SK-N-MC (cell line): ENCODE results near the gene KCNQ1.
A peak's percentile ranks its signal among the peaks of the same experiment; 100 is the strongest.

Experiments
- DNase-seq: peaks from one replicate; pipeline ENCODE4 v3.0.0-alpha.2; 2011; ENCODE audit warnings: low read depth, low spot score
- H3K27ac ChIP-seq: fragments of 200-600 bp; sonication (generic); 2 replicates; pipeline ENCODE4 v1.5.1; 2016; ENCODE audit warnings: mixed run types
- H3K36me3 ChIP-seq: fragments of 200-600 bp; sonication (generic); 2 replicates; pipeline ENCODE4 v1.6.1; 2017; ENCODE audit warnings: antibody characterized with exemption, low read length, mixed read lengths; ENCODE audit not compliant: insufficient read depth
- H3K4me3 ChIP-seq: fragments of 200-600 bp; sonication (generic); 2 replicates; pipeline ENCODE4 v1.5.1; 2016
- H3K9ac ChIP-seq: fragments of 200-600 bp; sonication (generic); 2 replicates; pipeline ENCODE4 v1.8.0; 2017; ENCODE audit warnings: mixed run types, mixed read lengths; ENCODE audit not compliant: insufficient read length
- H3K9me3 ChIP-seq: fragments of 200-600 bp; sonication (generic); 2 replicates; pipeline ENCODE4 v1.6.1; 2017; ENCODE audit warnings: low read depth, mild to moderate bottlenecking, antibody characterized with exemption, low read length, moderate library complexity, mixed read lengths
- EZH2 ChIP-seq: fragments of 200-600 bp; sonication (generic); IDR thresholded peaks from one replicate; pipeline ENCODE4 v1.6.1; 2017; ENCODE audit warnings: antibody characterized with exemption
- FOXP2 ChIP-seq: optimal IDR thresholded peaks from 2 replicates; pipeline ENCODE3; 2011; ENCODE audit warnings: mild to moderate bottlenecking, moderate library complexity; ENCODE audit not compliant: insufficient read depth; ENCODE audit errors: extremely low read length, control extremely low read depth
- POLR2AphosphoS5 ChIP-seq: IDR thresholded peaks from 2 replicates; pipeline ENCODE4 v1.6.1; 2012; ENCODE audit warnings: mild to moderate bottlenecking, low read depth, low read length, borderline replicate concordance

The KCNQ1 gene

DNA sequence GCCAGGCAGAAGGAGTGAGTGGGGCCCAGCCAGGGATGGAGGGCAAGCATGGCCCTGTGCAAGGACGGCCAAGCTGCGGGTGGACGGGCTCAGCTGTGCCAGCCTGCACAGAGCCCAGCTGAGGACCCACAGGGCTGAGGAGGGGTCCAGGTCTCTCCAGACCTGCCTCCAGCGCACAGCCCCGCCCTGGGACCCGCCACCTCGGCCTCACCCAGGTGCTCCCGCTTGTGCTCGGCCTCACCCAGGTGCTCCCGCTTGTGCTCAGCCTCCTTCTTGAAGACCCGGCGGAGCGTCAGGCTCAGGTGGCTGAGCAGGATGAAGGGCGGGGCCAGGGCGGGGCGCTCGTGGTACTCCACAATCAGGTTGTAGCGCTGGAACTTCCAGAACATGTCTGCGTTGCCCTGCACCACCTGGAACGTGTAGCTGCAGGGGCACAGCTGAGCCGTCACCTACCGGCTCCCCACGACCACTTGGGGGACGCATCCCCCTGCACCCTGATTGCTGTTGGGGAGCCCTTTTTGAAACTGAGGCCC lies 37.9 kb upstream of the KCNQ1 start:
- DNase-seq = no peak
- H3K9ac ChIP-seq = no peak overlapping the region
- no peaks in the 10 kb centered on the region for H3K9me3 ChIP-seq
- H3K4me3 ChIP-seq = no peak overlapping the region
- no peak overlapping the region for H3K27ac ChIP-seq
- TF ChIP-seq EZH2 (no peak), FOXP2 (no peak), POLR2AphosphoS5 (no peak)
- H3K36me3 ChIP-seq = no peaks in the 10 kb centered on the region; the same call in 1 of the 2 replicates

DNA sequence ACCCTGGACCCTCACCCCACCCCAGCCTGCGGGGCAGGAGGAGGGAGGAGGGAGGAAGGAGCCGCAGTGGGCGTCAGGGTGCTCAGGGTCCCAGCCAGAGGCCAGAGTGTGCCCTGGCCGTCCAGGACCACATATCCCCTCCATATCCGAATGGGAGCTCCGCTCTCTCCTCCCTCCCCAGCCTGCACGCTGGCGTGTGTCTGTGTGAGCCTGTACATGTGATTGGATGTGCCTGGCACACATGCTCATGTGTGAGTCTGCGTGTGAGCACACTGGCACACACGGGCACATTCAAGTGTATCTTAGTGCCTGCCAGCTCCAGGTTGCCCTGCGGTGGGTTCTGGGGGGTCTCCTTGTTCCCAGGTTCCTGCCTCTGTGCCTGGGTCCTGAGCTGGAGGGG lies 36.1 kb upstream of the KCNQ1 start:
- no peak overlapping the region for H3K4me3 ChIP-seq

DNA sequence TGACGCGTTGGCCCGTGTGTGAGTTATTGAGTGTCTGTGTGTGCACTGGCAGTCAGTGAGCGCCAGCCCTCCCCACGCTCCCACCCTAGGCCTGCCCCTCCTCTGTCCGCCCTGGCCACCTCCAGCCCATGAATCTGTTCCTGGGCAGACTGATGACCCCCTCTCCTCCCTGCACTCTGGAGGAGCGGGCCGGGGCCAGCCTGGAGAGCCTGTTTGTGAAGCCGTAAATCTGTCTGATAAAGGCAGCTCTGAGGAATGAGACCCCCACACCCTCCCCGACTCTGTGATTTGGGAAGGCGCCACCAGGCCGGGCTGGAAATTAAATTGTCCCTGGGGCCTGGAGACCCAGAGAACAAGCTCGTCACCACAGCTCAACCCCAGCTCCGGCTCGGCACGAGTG lies 35.7 kb upstream of the KCNQ1 start:
- no peak overlapping the region for H3K27ac ChIP-seq
- no peaks in the 10 kb centered on the region for H3K9me3 ChIP-seq
- H3K9ac ChIP-seq = peak overlapping the region; percentile 51
- TF ChIP-seq FOXP2 (no peak), EZH2 (no peak), POLR2AphosphoS5 (no peak)
- H3K36me3 ChIP-seq = no peaks in the 10 kb centered on the region
- DNase-seq = no peak
- H3K4me3 ChIP-seq = no peak overlapping the region

More for the DNA sequence above, 36.1 kb upstream of the KCNQ1 start:
- TF ChIP-seq POLR2AphosphoS5 = no peak
- no peak for TF ChIP-seq FOXP2
- no peak for TF ChIP-seq EZH2
- no peak overlapping the region for H3K9ac ChIP-seq
- H3K9me3 ChIP-seq = no peaks in the 10 kb centered on the region
- H3K27ac ChIP-seq = no peak overlapping the region
- no peaks in the 10 kb centered on the region for H3K36me3 ChIP-seq
- DNase-seq = no peak

DNA sequence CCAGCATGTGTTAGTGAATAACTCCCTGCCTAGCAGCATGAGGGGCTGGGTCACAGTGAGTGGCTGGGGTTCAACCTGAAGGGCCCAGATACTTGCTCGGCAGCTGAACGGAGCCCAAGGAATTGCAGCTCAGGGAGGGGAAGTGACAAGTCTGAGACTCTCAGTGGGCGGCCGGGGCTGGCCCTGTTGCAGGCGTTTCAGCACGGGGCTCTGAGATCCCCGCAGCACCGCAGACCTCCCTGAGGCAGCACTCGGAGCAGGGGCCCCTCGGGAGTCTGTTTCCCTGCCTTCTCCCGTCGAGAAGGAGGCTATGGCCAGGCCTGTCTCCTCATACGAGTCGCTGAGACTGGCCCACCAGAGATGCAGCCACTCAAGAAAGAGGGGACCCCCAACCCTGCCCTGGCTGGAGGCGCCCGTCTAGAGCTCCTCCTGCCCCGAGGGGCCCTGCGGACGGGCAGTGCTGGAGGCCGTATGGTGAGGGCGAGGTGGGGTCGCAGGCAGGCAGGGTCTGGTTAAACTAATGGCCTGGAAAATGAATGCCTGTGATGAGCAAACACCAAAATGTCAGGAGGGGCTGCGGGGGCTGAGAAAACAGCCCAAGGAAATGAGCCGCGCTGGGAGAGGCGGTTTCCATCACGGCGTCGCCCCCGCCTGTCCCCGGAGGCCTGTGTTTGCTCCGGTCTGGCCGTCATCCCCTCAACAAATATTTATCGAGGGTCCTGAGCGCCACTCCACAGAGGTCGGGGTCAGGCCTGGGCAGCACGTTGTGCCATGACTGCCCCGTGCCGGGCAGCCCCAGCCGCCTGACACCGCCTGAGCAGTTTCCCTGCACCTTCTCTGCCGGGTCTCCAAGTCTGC lies 35.0 kb upstream of the KCNQ1 start:
- H3K27ac ChIP-seq = no peak overlapping the region
- H3K36me3 ChIP-seq = no peaks in the 10 kb centered on the region
- no peak overlapping the region for H3K4me3 ChIP-seq
- H3K9me3 ChIP-seq = no peaks in the 10 kb centered on the region
- TF ChIP-seq POLR2AphosphoS5 (no peak), EZH2 (no peak), FOXP2 (no peak)
- no peak for DNase-seq
- peak overlapping the region; percentile 51 for H3K9ac ChIP-seq

DNA sequence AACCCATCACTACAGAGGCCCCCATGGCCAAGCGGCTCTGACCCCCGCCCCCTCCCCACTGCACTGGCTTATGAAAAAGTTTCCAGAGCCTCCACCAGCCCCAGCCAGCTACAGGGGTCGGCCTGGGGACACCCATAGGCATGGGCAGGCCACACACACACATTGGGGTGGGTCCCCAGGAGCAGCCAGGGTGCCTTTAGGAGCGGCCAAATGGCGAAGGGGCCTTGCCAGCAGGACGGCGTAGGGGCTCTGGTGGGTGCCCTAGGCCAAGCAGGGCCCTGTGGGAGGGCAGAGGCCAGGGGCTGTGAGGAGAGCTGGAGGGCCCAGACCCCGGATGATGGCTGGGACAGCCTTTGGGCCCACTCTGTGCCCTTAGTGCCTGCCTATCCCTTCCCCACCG lies 34.2 kb upstream of the KCNQ1 start:
- no peak for DNase-seq
- Histone ChIP-seq H3K9me3 (no peaks in the 10 kb centered on the region), H3K27ac (no peak overlapping the region), H3K36me3 (no peaks in the 10 kb centered on the region), H3K9ac (no peak overlapping the region), H3K4me3 (no peak overlapping the region)
- no peak for TF ChIP-seq POLR2AphosphoS5
- TF ChIP-seq EZH2 = no peak
- no peak for TF ChIP-seq FOXP2

DNA sequence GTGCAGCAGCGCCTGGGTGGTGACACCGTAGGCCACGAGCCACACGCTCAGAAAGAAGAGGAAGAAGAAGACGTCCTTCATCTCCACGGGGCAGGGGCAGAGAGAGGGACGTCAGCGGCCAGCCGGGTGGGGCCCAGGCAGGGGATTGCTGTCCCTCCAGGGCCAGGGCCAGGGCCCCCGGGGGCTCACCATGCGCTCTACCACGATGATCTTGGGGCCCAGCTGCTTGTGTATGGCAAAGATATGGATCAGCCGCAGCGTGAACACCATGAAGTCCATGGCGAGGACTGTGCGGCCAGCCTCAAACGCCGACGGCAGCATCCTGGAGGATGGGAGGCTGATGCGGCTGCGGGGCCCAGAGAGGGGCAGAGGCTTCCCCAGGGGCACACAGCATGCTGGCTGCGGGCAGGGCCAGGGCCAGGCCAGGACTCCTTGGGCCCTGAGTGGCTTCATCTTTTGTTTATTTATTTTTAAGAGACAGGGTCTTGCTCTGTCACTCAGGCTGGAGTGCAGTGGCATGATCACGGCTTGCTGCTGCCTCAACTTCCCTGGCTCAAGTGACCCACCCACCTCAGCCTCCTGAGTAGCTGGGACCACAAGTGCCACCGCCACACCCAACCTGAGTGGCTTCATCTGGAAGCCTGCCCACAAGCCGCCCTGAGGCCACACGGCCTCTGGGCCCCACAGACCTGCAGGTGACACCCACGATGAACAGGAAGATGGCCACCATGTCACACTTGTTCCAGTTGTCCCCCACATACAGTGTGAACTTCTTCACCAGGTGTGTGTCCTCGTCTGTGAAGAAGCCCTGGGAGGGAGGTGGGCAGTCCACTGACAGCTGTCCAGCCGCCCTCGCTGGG lies 33.1 kb upstream of the KCNQ1 start:
- Histone ChIP-seq H3K4me3 (no peak overlapping the region), H3K9ac (no peak overlapping the region), H3K36me3 (no peaks in the 10 kb centered on the region), H3K27ac (no peak overlapping the region), H3K9me3 (no peaks in the 10 kb centered on the region)
- TF ChIP-seq EZH2 (no peak), POLR2AphosphoS5 (no peak), FOXP2 (no peak)
- no peak for DNase-seq

DNA sequence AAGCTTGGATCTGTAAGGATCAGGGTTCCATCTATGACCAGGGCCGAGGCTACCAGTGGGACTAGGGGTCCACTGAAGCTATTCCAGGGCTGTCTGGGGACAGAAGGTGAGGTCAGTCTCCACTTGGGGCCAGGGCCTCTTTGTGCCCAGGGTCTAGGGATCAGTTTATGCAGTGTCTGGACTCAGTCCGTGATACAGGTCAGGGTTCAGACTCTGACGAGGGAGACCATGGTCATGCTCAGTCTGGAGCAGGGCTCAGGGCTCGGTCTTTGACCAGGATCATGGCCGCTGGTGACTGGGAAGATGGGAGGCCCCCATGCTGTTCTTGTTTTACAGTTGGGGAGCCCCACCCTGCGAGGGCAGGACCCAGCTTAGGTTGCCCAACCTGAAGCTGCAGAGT lies 32.5 kb upstream of the KCNQ1 start:
- TF ChIP-seq POLR2AphosphoS5 (no peak), EZH2 (no peak), FOXP2 (no peak)
- no peak for DNase-seq
- no peak overlapping the region for H3K4me3 ChIP-seq
- H3K9me3 ChIP-seq = no peaks in the 10 kb centered on the region
- no peak overlapping the region for H3K9ac ChIP-seq
- no peak overlapping the region for H3K27ac ChIP-seq
- no peaks in the 10 kb centered on the region for H3K36me3 ChIP-seq
